H9 (cell line): ENCODE measurements around the gene NEURL1. TPM values are rescaled to one million over a fixed set of nuclear protein-coding genes. Genes with fewer than 3 reads are reported as not detected.

Experiments
- DNase-seq: peaks from one replicate; pipeline ENCODE4 v3.0.0-alpha.2; 2017
- H2AFZ ChIP-seq: one replicate; pipeline ENCODE4 v1.6.1; 2013; ENCODE audit warnings: mild to moderate bottlenecking, low read length, control low read depth, moderate library complexity
- H2AK5ac ChIP-seq: 2 replicates; pipeline ENCODE4 v1.6.1; 2013; ENCODE audit warnings: low read length, control low read depth, mixed read lengths; ENCODE audit not compliant: insufficient read length
- H2BK120ac ChIP-seq: one replicate; pipeline ENCODE4 v1.6.1; 2013; ENCODE audit warnings: low read depth, mild to moderate bottlenecking, low read length, control low read depth, inconsistent platforms; ENCODE audit not compliant: poor library complexity, severe bottlenecking
- H2BK12ac ChIP-seq: 2 replicates; pipeline ENCODE4 v1.6.1; 2013; ENCODE audit warnings: low read length, control low read depth, mixed read lengths, low read depth; ENCODE audit not compliant: insufficient read length
- H2BK15ac ChIP-seq: 2 replicates; pipeline ENCODE4 v1.6.1; 2013; ENCODE audit warnings: low read depth, low read length, control low read depth
- H2BK20ac ChIP-seq: one replicate; pipeline ENCODE4 v1.6.1; 2013; ENCODE audit warnings: low read depth, mild to moderate bottlenecking, low read length, control low read depth, inconsistent platforms; ENCODE audit not compliant: poor library complexity, severe bottlenecking
- H2BK5ac ChIP-seq: 2 replicates; pipeline ENCODE4 v1.6.1; 2013; ENCODE audit warnings: low read length, control low read depth, mixed read lengths; ENCODE audit not compliant: insufficient read length
- H3K14ac ChIP-seq: 2 replicates; pipeline ENCODE4 v1.6.1; 2013; ENCODE audit warnings: low read length, control low read depth; ENCODE audit not compliant: insufficient read depth
- H3K18ac ChIP-seq: 2 replicates; pipeline ENCODE4 v1.6.1; 2013; ENCODE audit warnings: low read depth, mild to moderate bottlenecking, mixed read lengths, low read length, control low read depth; ENCODE audit not compliant: insufficient read length
- H3K23ac ChIP-seq: 2 replicates; pipeline ENCODE4 v1.6.1; 2013; ENCODE audit warnings: low read length, control low read depth, mixed read lengths, low read depth; ENCODE audit not compliant: insufficient read length
- H3K23me2 ChIP-seq: 2 replicates; pipeline ENCODE4 v1.6.1; 2013; ENCODE audit warnings: low read depth, mild to moderate bottlenecking, mixed read lengths, low read length, control low read depth; ENCODE audit not compliant: insufficient read length, poor library complexity, severe bottlenecking
- H3K27ac ChIP-seq: 2 replicates; pipeline ENCODE4 v1.5.1; 2013; ENCODE audit warnings: low read length, control low read depth, mixed read lengths, low read depth; ENCODE audit not compliant: insufficient read length
- H3K27me3 ChIP-seq: 2 replicates; pipeline ENCODE4 v1.6.1; 2013; ENCODE audit warnings: low read length, control low read depth, inconsistent platforms; ENCODE audit not compliant: insufficient read depth
- H3K4ac ChIP-seq: 2 replicates; pipeline ENCODE4 v1.6.1; 2013; ENCODE audit warnings: low read depth, mild to moderate bottlenecking, control low read depth, inconsistent platforms, low read length, moderate library complexity
- H3K4me1 ChIP-seq: 2 replicates; pipeline ENCODE4 v1.6.1; 2013; ENCODE audit warnings: low read length, control low read depth, inconsistent platforms; ENCODE audit not compliant: insufficient read depth
- H3K4me2 ChIP-seq: 2 replicates; pipeline ENCODE4 v1.6.1; 2013; ENCODE audit warnings: low read length, control low read depth, mixed read lengths; ENCODE audit not compliant: insufficient read length, insufficient read depth
- H3K56ac ChIP-seq: 2 replicates; pipeline ENCODE4 v1.6.1; 2013; ENCODE audit warnings: low read depth, mild to moderate bottlenecking, mixed read lengths, low read length, control low read depth; ENCODE audit not compliant: insufficient read length
- H3K79me1 ChIP-seq: 2 replicates; pipeline ENCODE4 v1.6.1; 2013; ENCODE audit warnings: low read depth, mild to moderate bottlenecking, moderate library complexity, low read length, control low read depth, inconsistent platforms; ENCODE audit not compliant: insufficient read depth, poor library complexity, severe bottlenecking
- H3K79me2 ChIP-seq: 2 replicates; pipeline ENCODE4 v1.6.1; 2013; ENCODE audit warnings: low read length, control low read depth, inconsistent platforms; ENCODE audit not compliant: insufficient read depth
- H3K9ac ChIP-seq: 2 replicates; pipeline ENCODE4 v1.6.1; 2013; ENCODE audit warnings: low read length, control low read depth, mixed read lengths; ENCODE audit not compliant: insufficient read length; ENCODE audit errors: extremely low read depth
- H3K9me3 ChIP-seq: one replicate; pipeline ENCODE4 v1.6.1; 2013; ENCODE audit warnings: low read depth, low read length, inconsistent platforms; ENCODE audit not compliant: control insufficient read depth
- H3T11ph ChIP-seq: one replicate; pipeline ENCODE4 v1.6.1; 2013; ENCODE audit warnings: mild to moderate bottlenecking, low read length, control low read depth, inconsistent platforms
- H4K20me1 ChIP-seq: one replicate; pipeline ENCODE4 v1.6.1; 2013; ENCODE audit not compliant: control insufficient read depth, insufficient read length, insufficient read depth
- H4K5ac ChIP-seq: 2 replicates; pipeline ENCODE4 v1.6.1; 2013; ENCODE audit warnings: low read depth, mild to moderate bottlenecking, mixed read lengths, low read length, control low read depth; ENCODE audit not compliant: insufficient read length
- H4K8ac ChIP-seq: replicated peaks from 2 replicates; pipeline ENCODE4 v1.6.1; 2013; ENCODE audit warnings: low read length, control low read depth, mixed read lengths, low read depth; ENCODE audit not compliant: insufficient read length
- H4K91ac ChIP-seq: 2 replicates; pipeline ENCODE4 v1.6.1; 2013; ENCODE audit warnings: low read depth, mild to moderate bottlenecking, moderate library complexity, mixed read lengths, low read length, control low read depth; ENCODE audit not compliant: insufficient read length
- H3K27ac Mint-ChIP-seq, 3 experiments: 2 replicates in 2 of 3; 3 replicates in 1 of 3; pipeline ENCODE4 v1.8.0; 2020 to 2021; ENCODE audit warnings: mixed read lengths in 3 of 3, mild to moderate bottlenecking in 1 of 3, moderate library complexity in 1 of 3
- H3K27me3 Mint-ChIP-seq: 2 replicates; pipeline ENCODE4 v1.8.0; 2021; ENCODE audit warnings: low read depth, mild to moderate bottlenecking, moderate library complexity, mixed read lengths
- H3K36me3 Mint-ChIP-seq, 3 experiments: 2 replicates in 2 of 3; 3 replicates in 1 of 3; pipeline ENCODE4 v1.8.0; 2020 to 2021; ENCODE audit warnings: low read depth in 3 of 3, mixed read lengths in 3 of 3; ENCODE audit not compliant: insufficient read depth in 1 of 3
- H3K4me1 Mint-ChIP-seq, 2 experiments: 2 replicates each; pipeline ENCODE4 v1.8.0; 2020; ENCODE audit warnings: mixed read lengths in 2 of 2
- H3K4me3 Mint-ChIP-seq, 2 experiments: 2 replicates in 1 of 2; 3 replicates in 1 of 2; pipeline ENCODE4 v1.8.0; 2020 to 2021; ENCODE audit warnings: mild to moderate bottlenecking in 2 of 2, mixed read lengths in 2 of 2, moderate library complexity in 1 of 2
- H3K9me3 Mint-ChIP-seq, 2 experiments: 2 replicates in 1 of 2; 3 replicates in 1 of 2; pipeline ENCODE4 v1.8.0; 2020; ENCODE audit warnings: mild to moderate bottlenecking in 2 of 2, mixed read lengths in 2 of 2, moderate library complexity in 1 of 2
- WGBS: extraction: QIAGEN DNeasy Blood & Tissue Kit; methylation state at CpG from one replicate; pipeline ENCODE4 v1.1.7; 2013; ENCODE audit warnings: missing lambda C conversion rate, low lambda C conversion rate, mixed read lengths; ENCODE audit not compliant: insufficient read length; ENCODE audit errors: extremely low coverage; 5-methylcytosine and 5-hydroxymethylcytosine counted together
- total RNA-seq: library from RNA; stranded (reverse); gene quantifications from 2 replicates; pipeline ENCODE4 v1.2.1, GENCODE V29; 2021
- TF ChIP-seq, protein P1 (sequence below): fragments of 200-600 bp; sonication (generic); conservative IDR thresholded peaks from 3 replicates; pipeline ENCODE4 v1.8.0; 2021; ENCODE audit warnings: antibody characterized with exemption, mild to moderate bottlenecking

NEURL1 gene
- total RNA-seq, 1 experiment from 2014 or later = 1.2 TPM

- Histone ChIP-seq H3K27me3 (no peaks in the 10 kb centered on the region), H4K8ac (no peak overlapping the region), H3K23ac (no peak overlapping the region), H3K79me2 (no peaks in the 10 kb centered on the region), H3K4me2 (no peak overlapping the region), H3K9ac (no peak overlapping the region), H2BK5ac (no peak overlapping the region), H4K5ac (no peak overlapping the region), H2BK12ac (no peak overlapping the region), H3K56ac (no peak overlapping the region), H4K91ac (no peak overlapping the region), H3K9me3 (no peaks in the 10 kb centered on the region), H3K14ac (no peak overlapping the region), H3K79me1 (no peaks in the 10 kb centered on the region), H2BK20ac (no peak overlapping the region), H2AFZ (no peak overlapping the region), H2BK15ac (no peak overlapping the region), H4K20me1 (no peaks in the 10 kb centered on the region), H3K4ac (no peak overlapping the region), H3K4me1 (no peaks in the 10 kb centered on the region; the same call in 1 of the 2 replicates), H3T11ph (no peak overlapping the region), H2BK120ac (no peak overlapping the region), H3K18ac (no peak overlapping the region), H2AK5ac (no peak overlapping the region), H3K23me2 (no peaks in the 10 kb centered on the region), H3K27ac (no peak overlapping the region)
- H3K27me3 Mint-ChIP-seq = no peaks in the 10 kb centered on the region; the same call in 1 of the 2 replicates
- H3K4me3 Mint-ChIP-seq = no peak overlapping the region
- peaks cover 4 to 16% of the 10 kb centered on the region in 2 experiments for H3K4me1 Mint-ChIP-seq
- H3K36me3 Mint-ChIP-seq = no peaks in the 10 kb centered on the region
- no peaks in the 10 kb centered on the region for H3K9me3 Mint-ChIP-seq
- TF ChIP-seq, protein P1, sequence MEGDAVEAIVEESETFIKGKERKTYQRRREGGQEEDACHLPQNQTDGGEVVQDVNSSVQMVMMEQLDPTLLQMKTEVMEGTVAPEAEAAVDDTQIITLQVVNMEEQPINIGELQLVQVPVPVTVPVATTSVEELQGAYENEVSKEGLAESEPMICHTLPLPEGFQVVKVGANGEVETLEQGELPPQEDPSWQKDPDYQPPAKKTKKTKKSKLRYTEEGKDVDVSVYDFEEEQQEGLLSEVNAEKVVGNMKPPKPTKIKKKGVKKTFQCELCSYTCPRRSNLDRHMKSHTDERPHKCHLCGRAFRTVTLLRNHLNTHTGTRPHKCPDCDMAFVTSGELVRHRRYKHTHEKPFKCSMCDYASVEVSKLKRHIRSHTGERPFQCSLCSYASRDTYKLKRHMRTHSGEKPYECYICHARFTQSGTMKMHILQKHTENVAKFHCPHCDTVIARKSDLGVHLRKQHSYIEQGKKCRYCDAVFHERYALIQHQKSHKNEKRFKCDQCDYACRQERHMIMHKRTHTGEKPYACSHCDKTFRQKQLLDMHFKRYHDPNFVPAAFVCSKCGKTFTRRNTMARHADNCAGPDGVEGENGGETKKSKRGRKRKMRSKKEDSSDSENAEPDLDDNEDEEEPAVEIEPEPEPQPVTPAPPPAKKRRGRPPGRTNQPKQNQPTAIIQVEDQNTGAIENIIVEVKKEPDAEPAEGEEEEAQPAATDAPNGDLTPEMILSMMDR = no peak
- no CpG with 5 or more reads among the region's 9 CpGs for WGBS
- DNase-seq = no peak
- H3K27ac Mint-ChIP-seq = peak overlapping the region in 1 of 3 experiments; percentile 73; a peak in 1 of 7 replicates
Observed at GRCh38 chr10:103456074-103456660, 37.3 kb upstream of the NEURL1 start.
